Occipital lobe (tissue), 2 donors: ENCODE measurements around the gene PCSK7. TPM values are rescaled to one million over a fixed set of nuclear protein-coding genes. Genes with fewer than 3 reads are reported as not detected.
"Not testable (repeated sequence)": the region's sequence is repeated elsewhere in the genome, so short reads cannot be mapped to it uniquely, and the experiment has no call there.

ENCODE experiments used
- DNase-seq: peaks from one replicate; lab custom pipeline; 2025; lab: John Stamatoyannopoulos, UW
- total RNA-seq: library from RNA; depleted of rRNA; stranded (reverse); fragments of >200 nt; gene quantifications from one replicate; pipeline ENCODE4 v1.2.3, GENCODE V29; 2014

PCSK7 gene
- 24.0 TPM for total RNA-seq

GRCh38 chr11:117231842-117232091 lies at the start of gene PCSK7:
TSS of gene PCSK7 (minus strand) at chr11:117232073. CDS start at chr11:117229844, 2,229 bp downstream.
- no peak for DNase-seq

GRCh38 chr11:117281159-117281558 lies 49.3 kb upstream of the PCSK7 start:
- no peak for DNase-seq

- no peak for DNase-seq
Observed at GRCh38 chr11:117279711-117280376, 48.0 kb upstream of the PCSK7 start.

GRCh38 chr11:117278347-117278746 lies 46.5 kb upstream of the PCSK7 start:
- DNase-seq, result no peak

- DNase-seq, result no peak
Observed at GRCh38 chr11:117273550-117274289, 41.8 kb upstream of the PCSK7 start.

- not testable (repeated sequence) for DNase-seq
Observed at GRCh38 chr11:117272175-117272574, 40.3 kb upstream of the PCSK7 start.

GRCh38 chr11:117271208-117271607 lies 39.3 kb upstream of the PCSK7 start:
- DNase-seq, result no peak

- no peak for DNase-seq
Observed at GRCh38 chr11:117269856-117270255, 38.0 kb upstream of the PCSK7 start.

GRCh38 chr11:117265745-117266144 lies 33.9 kb upstream of the PCSK7 start:
- DNase-seq, result no peak

- DNase-seq, result not testable (repeated sequence)
Observed at GRCh38 chr11:117264624-117265323, 32.9 kb upstream of the PCSK7 start.

- no peak for DNase-seq
Observed at GRCh38 chr11:117259417-117259816, 27.5 kb upstream of the PCSK7 start.

- no peak for DNase-seq
Observed at GRCh38 chr11:117258576-117258975, 26.7 kb upstream of the PCSK7 start.

GRCh38 chr11:117256573-117256972 lies 24.7 kb upstream of the PCSK7 start:
- DNase-seq, result no peak

GRCh38 chr11:117255966-117256365 lies 24.1 kb upstream of the PCSK7 start:
- DNase-seq, result no peak

GRCh38 chr11:117251506-117251905 lies 19.6 kb upstream of the PCSK7 start:
- DNase-seq, result no peak

GRCh38 chr11:117249571-117249970 lies 17.7 kb upstream of the PCSK7 start:
- no peak for DNase-seq

GRCh38 chr11:117248341-117248740 lies 16.5 kb upstream of the PCSK7 start:
- DNase-seq, result no peak

GRCh38 chr11:117239295-117239694 lies 7.4 kb upstream of the PCSK7 start:
- no peak for DNase-seq

- DNase-seq, result no peak
Observed at GRCh38 chr11:117238221-117238620, 6.3 kb upstream of the PCSK7 start.

- DNase-seq, result no peak
Observed at GRCh38 chr11:117232911-117233409, 1.1 kb upstream of the PCSK7 start.

GRCh38 chr11:117232092-117232878 lies 412 bp upstream of the PCSK7 start, which contains the start of gene RNF214:
TSS of gene RNF214 (plus strand) at chr11:117232671. CDS start at chr11:117234273, 1,602 bp downstream.
- peak; percentile 71 for DNase-seq
